ENCODE data around the gene MCOLN3. TPM values are rescaled to one million over a fixed set of nuclear protein-coding genes. Genes with fewer than 3 reads are reported as not detected.

The MCOLN3 gene
- total RNA-seq, 4 donors from 2014 or later, result 0.52 to 3.2 (median 1.6) TPM

- no peak for ATAC-seq
- H3K4me1 ChIP-seq, result no peaks in the 10 kb centered on the region
- H3K27ac ChIP-seq, result no peak overlapping the region
- no peaks in the 10 kb centered on the region for H3K36me3 ChIP-seq
- no peaks in the 10 kb centered on the region for H3K9me3 ChIP-seq
- no peaks in the 10 kb centered on the region for H3K27me3 ChIP-seq
- TF ChIP-seq EP300 (IDR thresholded peaks at IDR 0.05), result no peak
- TF ChIP-seq POLR2AphosphoS5 (IDR thresholded peaks at IDR 0.05), result no peak
- TF ChIP-seq CTCF (IDR thresholded peaks at IDR 0.05), result no peak
- TF ChIP-seq POLR2A (IDR thresholded peaks at IDR 0.05), result no peak
- no peak overlapping the region for H3K4me3 ChIP-seq
- 91 to 92% methylated on average over 3 of the region's 3 CpGs for WGBS, 2 donors (ENCODE audit: low coverage in 1 of 2)
These were observed 26.2 kb upstream of the MCOLN3 start for GRCh38 chr1:85074365-85074964.

- no peak for ATAC-seq
- Histone ChIP-seq H3K9me3 (no peaks in the 10 kb centered on the region), H3K4me1 (no peaks in the 10 kb centered on the region), H3K27ac (no peak overlapping the region), H3K27me3 (no peaks in the 10 kb centered on the region), H3K36me3 (no peaks in the 10 kb centered on the region), H3K4me3 (no peak overlapping the region)
- TF ChIP-seq POLR2A (IDR thresholded peaks at IDR 0.05), result no peak
- no peak for TF ChIP-seq CTCF (IDR thresholded peaks at IDR 0.05)
- TF ChIP-seq POLR2AphosphoS5 (IDR thresholded peaks at IDR 0.05), result no peak
- TF ChIP-seq EP300 (IDR thresholded peaks at IDR 0.05), result no peak
- 89 to 100% methylated on average over 3 of the region's 3 CpGs for WGBS, 2 donors (ENCODE audit: low coverage in 1 of 2)
These were observed 22.7 kb upstream of the MCOLN3 start for GRCh38 chr1:85070972-85071492.

- H3K36me3 ChIP-seq, result no peaks in the 10 kb centered on the region
- no peaks in the 10 kb centered on the region for H3K27me3 ChIP-seq
- H3K9me3 ChIP-seq, result no peaks in the 10 kb centered on the region
- whole genome bisulfite sequencing, 2 donors (ENCODE audit: low coverage in 1 of 2), result 94 to 100% methylated on average over 1 to 2 of the region's 2 CpGs
- no peak for TF ChIP-seq CTCF (IDR thresholded peaks at IDR 0.05)
- no peak for TF ChIP-seq POLR2A (IDR thresholded peaks at IDR 0.05)
- no peak for TF ChIP-seq EP300 (IDR thresholded peaks at IDR 0.05)
- TF ChIP-seq POLR2AphosphoS5 (IDR thresholded peaks at IDR 0.05), result no peak
- no peak overlapping the region for H3K27ac ChIP-seq
- ATAC-seq, result no peak
- no peaks in the 10 kb centered on the region for H3K4me1 ChIP-seq
- H3K4me3 ChIP-seq, result no peak overlapping the region
These were observed 20.5 kb upstream of the MCOLN3 start for GRCh38 chr1:85068846-85069245.

GRCh38 chr1:85065550-85065949 lies 17.2 kb upstream of the MCOLN3 start:
- Histone ChIP-seq H3K27ac (no peak overlapping the region), H3K4me1 (peaks cover 0 to 14% (median 0%) of the 10 kb centered on the region in 3 donors), H3K9me3 (no peaks in the 10 kb centered on the region), H3K36me3 (no peaks in the 10 kb centered on the region), H3K27me3 (no peaks in the 10 kb centered on the region), H3K4me3 (no peak overlapping the region)
- TF ChIP-seq EP300 (IDR thresholded peaks at IDR 0.05) (no peak), POLR2A (IDR thresholded peaks at IDR 0.05) (no peak), CTCF (IDR thresholded peaks at IDR 0.05) (no peak), POLR2AphosphoS5 (IDR thresholded peaks at IDR 0.05) (no peak)
- no peak for ATAC-seq
- WGBS, 2 donors (ENCODE audit: low coverage in 1 of 2), result 67 to 90% methylated on average over 1 of the region's 1 CpG

GRCh38 chr1:85062425-85063026 lies 14.2 kb upstream of the MCOLN3 start:
- Histone ChIP-seq H3K9me3 (no peaks in the 10 kb centered on the region), H3K27ac (peak overlapping the region in 3 of 4 donors; percentile 21 to 67 (median 54)), H3K27me3 (no peaks in the 10 kb centered on the region), H3K4me1 (peaks cover 0 to 14% (median 0%) of the 10 kb centered on the region in 3 donors), H3K4me3 (peak overlapping the region; percentile 42 to 54), H3K36me3 (no peaks in the 10 kb centered on the region)
- WGBS, 2 donors (ENCODE audit: low coverage in 1 of 2), result 0 to 30% methylated on average over 3 to 7 of the region's 7 CpGs
- TF ChIP-seq POLR2AphosphoS5 (IDR thresholded peaks at IDR 0.05) (no peak), CTCF (IDR thresholded peaks at IDR 0.05) (no peak), EP300 (IDR thresholded peaks at IDR 0.05) (no peak)
- peak; percentile 3 for ATAC-seq

All from gastroesophageal sphincter (tissue), 4 donors.